H1 (cell line): Measurements from ENCODE around the gene JMJD7. TPM values are rescaled to one million over a fixed set of nuclear protein-coding genes. Genes with fewer than 3 reads are reported as not detected.

Source experiments
- TCF12 ChIP-seq: IDR thresholded peaks from 2 replicates; pipeline ENCODE4 v1.6.1; 2011; ENCODE audit warnings: low read depth, mild to moderate bottlenecking, low read length
- polyA plus RNA-seq, 7 experiments: library from polyadenylated mRNA; depleted of rRNA in 3 of 7; stranded (reverse) in 5 of 7; unstranded in 2 of 7; fragments of >200 nt in 5 of 7; fragments of 200-250 nt in 2 of 7; gene quantifications; 1 replicate in 5 of 7; 2 replicates in 1 of 7; 4 replicates in 1 of 7; pipeline versions ENCODE4 v1.2.1 to v1.2.3, GENCODE V29; 2011 to 2013; ENCODE audit warnings: missing spikeins in 2 of 7, mixed read lengths in 2 of 7
- total RNA-seq: library from RNA; stranded (reverse); fragmentation: NEBNext Ultra II Directional; extraction: Animal tissue kit (Norgen Biotek cat#: 25700); gene quantifications from 2 replicates; pipeline ENCODE4 v1.2.1, GENCODE V29; 2021

The JMJD7 gene
- total and polyA plus RNA-seq, 2 of the 8 experiments (the other 6 are each of a cell fraction or from before 2014, with no cell fraction given) = 15.0 to 20.0 TPM

DNA sequence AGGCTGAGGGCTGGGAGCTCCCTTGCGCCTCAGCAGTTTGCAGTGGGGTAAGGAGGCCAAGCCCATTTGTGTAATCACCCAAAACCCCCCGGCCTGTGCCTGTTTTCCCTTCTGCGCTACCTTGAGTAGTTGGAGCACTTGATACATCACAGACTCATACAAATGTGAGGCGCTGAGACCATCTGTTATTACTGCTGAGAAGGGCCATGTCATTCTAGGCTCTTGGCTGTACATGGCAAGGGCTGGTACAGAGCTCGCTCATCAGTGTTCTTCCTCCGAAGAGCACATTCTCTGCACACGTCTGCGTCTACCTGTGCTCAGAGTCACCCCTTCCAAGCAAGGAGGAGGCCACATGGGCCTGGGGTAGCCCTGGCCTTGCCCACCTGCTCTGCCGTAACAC is 20.1 kb downstream of the JMJD7 start (continued):
- TF ChIP-seq TCF12 = no peak
- TF ChIP-seq, all 59 proteins: peak for 0
